ENCODE data around the gene EFCAB6.
"Not testable (repeated sequence)": the region's sequence is repeated elsewhere in the genome, so short reads cannot be mapped to it uniquely, and the experiment has no call there.

EFCAB6 gene

DNA sequence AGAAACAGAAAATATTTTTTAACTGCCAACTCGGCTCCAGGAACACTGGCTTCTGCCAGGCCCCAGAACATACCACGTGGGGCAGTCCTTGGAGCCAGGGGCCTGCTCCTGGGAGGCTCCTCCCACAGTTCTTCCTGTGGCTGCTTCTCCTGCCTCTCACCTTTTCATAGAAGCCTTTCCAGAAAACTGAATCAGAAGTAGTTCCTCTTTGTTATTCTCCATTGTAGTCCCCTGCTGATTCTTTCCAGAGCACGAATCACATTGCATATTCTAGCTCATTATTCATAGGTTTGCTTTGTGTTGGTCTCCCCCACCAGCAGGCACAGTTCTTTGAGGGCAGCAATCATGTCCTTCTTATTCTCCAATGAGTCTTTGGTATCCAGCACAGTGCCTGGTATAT, 106.0 kb downstream of the EFCAB6 start:
- no peak for DNase-seq

DNA sequence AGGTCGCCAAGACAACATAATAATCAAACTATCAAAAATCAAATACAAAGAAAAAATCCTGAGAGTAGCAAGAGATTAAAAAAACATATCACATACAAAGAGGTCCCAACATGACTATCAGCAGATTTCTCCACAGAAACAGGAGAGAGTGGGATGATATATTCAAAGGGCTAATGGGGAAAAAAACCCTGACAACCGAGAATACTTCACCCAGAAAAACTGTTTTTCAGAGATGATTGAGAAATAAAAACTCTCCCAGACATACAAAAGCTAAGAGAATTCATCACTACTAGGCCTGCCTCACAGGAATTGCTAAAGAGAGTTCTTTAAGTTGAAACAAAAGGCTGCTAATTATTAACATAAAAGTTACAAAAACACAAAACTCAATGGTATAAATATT, 108.1 kb downstream of the EFCAB6 start:
- DNase-seq = no peak

DNA sequence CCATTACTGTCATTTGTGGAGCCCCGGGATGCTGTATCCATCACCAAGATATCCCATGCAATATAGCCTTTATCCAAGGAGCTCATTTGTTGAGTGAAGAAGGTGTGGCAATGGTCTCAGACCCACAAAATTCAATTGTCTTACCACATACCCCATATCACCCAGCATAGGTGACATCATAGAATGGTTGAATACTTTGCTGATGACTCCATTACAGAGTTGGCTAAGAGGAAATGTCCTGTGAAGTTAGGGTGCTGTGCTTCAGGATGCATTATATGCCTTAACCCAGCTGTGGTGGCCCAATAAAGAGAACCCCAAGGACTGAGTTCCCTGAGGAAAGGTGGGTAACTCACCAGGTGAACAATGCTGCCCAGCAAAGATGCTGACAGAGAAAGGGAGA, 113.7 kb downstream of the EFCAB6 start:
- no peak for DNase-seq

DNA sequence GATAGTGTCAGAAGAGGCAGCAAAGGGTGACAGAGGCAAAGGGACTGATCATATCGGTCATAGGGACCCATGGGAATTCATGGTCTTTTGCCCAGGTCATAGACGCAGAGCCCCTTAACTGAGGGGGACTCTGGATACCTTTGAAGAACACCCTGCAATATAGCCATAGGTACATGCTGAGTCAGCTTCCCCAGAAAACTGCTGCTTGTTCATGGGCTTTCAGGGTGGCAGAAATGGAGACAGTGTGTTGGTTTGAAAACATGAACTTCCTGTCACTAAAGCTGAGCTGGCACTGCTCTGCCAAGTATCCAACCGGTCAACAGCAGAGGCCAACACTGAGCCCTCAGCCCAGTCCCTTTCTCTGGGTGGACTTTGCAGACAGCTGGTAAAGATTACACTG, 114.2 kb downstream of the EFCAB6 start:
- no peak for DNase-seq

DNA sequence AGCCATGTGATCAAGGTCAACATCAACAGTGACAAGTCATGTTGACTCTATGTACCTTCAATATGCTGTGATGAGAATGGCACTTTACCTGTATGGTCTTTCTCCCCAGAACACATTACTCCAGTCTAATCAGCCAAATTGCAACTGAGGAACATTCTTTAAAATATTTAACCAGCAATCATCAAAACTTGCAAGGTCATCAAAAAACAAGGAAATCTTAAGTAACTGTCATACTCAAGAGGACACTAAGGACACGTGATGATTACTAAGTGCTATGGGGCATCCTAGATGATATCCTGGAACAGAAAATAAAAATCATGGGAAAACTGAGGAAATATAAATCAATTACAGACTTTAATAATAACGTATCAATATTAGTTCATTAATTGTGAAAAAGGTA, 118.9 kb downstream of the EFCAB6 start:
- no peak for DNase-seq

DNA sequence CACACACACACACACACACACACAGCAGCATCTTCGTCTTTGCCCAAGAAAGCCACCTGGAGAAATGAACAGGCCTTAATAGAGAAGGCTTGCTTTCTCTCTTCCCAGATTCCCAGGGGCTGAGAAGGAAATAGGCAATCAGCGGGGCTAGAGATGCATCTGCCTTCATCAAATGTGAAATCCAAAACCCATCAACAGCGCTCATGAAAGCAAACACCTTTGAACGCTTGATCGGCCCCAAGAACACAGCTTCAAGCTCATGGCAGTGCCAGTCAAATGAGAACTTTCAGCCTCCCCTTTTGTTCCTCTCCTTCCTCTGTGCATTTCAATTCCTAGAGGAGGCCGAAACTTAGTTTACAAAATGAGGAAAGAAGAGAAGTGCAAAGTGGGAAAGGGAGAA, 122.7 kb downstream of the EFCAB6 start:
- no peak for DNase-seq

DNA sequence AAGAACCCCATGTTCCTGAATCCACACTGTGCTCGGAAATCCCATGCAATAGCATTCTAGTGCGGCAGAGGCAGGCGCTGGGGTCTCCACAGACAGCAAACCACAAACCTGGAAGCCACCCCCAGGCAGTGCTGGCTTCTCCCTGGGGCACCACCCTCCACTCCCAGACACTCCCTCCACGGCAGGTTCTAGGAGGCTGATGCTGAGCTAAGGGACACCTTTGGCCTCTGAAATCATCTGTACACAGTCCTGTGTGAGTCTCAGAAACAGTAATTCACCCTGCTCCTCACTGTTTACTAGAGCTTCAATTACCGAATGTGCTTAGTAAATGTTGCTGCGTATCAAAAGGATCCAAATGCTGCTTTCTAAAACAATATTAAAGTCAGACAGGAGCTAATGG, 129.3 kb downstream of the EFCAB6 start:
- DNase-seq = no peak

DNA sequence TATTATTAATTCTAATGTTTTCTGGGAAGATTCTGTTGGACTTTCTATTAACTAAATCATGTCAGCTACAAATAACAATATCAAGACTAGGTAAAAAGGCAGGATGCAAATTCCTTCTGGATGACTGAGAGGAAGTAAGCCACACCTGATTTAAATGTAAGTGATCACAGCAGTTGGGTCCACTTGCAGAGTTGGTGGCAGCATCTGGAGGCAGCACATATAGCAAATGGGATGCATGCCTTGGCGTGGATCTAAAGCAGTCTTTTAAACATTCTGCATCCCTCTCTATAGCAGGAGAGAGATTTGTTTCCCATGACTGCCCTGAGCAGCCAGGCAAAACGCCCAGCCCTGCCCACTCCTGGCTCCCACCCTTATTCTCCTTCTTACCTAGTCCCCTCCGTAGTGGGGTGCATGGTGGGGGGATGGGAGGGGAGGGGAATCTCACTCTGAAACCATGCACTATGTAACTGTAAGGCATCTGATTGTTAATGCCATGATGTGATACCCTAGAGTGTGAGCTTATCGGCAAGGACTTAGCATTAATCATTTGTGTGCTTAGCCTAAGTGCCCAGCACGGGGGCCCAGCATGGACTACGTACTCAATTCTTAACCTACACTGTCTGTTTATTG, 130.3 kb downstream of the EFCAB6 start:
- DNase-seq = no peak

DNA sequence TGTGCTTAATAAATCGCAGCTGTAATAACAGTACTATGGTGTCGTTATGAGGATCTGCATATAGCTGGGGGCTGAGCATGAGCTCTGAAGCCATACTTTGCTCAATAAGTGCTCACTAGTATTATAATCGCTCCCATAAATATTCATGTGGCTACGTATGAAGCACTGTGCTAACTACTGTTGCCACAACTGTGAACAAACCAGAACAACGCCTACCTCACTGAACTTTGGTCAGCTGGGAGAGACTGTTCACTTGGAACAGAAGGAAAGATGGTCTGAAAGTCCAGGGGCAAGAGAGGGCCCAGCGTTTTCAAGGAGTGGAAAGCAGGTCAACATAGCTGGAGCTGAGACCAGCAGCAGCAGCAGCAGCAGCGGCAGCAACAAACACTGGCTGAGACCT, 141.6 kb downstream of the EFCAB6 start:
- DNase-seq = no peak

DNA sequence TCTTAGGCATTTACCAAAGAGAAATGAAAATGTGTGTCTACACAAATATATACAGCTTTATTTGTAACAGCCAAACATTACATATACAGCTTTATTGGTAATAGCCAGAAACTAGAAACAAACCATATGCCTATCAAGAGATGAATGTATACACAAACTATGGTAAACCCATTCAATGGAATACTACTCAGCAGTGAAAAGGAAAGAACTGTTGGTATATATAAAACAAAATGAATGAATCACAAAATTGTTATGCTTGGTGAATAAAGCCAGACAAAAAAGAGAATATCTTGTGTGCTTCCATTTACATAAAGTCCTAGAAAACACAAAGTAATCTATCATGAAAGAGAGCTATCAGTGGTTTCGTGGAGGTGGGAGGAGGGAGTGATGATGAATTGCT, 142.9 kb downstream of the EFCAB6 start:
- DNase-seq = no peak

DNA sequence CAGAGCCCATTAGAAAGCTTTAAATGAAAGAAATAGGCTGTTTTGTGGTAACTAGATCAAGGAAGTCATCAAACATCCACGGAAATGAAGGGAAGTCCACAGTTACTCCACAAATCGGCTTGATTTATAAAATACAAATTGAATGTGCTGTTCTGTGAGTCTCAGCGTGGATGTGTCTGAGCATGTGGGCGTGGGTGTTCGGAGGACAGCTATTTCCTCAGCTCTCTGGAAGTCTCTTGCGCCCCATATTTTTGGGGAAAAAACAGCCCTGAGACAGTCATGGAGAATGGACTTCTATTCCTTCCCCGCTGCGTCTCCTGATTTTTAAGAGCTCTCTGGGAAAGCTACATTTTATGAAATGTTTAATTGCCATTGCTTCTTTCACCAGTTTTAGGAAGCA, 144.4 kb downstream of the EFCAB6 start:
- no peak for DNase-seq

DNA sequence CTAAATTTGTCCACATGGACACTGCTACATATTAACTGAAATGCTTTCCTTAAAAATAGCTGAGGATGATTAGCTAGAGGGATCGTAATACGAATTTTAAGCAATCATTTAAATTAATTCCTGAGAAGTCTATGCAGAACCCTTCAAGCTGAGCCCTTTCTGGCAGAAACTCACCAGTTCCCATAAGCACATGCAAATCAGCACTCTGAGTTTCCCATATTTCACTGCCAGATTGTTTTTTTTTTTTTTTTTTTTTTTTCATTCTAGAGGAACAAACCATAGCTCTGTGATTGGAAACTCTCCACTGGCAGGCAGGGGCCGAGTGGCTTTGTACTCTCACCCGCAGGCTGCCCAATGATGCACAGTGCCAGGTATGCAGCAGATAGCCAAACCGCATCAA, 145.6 kb downstream of the EFCAB6 start:
- no peak for DNase-seq

DNA sequence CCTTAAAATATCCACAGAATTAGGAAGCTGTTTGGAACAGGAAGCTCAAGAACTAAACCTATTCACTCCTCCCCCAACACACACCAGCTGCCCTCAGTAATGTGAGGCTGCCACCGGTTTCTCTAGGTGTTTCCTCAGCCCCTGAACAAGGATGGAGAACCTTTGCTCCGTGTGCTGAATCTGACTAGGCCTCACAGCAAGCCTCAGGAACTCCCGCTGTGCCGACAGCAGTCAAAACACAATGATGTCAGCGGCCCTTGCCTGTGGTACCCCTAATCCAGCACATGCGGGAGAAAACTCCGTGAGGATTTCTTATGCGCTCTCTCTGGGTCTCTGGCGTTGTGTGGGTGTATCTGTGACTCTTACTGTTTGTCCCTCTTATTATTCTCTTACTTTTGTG, 153.3 kb downstream of the EFCAB6 start:
- DNase-seq = peak; percentile 20

DNA sequence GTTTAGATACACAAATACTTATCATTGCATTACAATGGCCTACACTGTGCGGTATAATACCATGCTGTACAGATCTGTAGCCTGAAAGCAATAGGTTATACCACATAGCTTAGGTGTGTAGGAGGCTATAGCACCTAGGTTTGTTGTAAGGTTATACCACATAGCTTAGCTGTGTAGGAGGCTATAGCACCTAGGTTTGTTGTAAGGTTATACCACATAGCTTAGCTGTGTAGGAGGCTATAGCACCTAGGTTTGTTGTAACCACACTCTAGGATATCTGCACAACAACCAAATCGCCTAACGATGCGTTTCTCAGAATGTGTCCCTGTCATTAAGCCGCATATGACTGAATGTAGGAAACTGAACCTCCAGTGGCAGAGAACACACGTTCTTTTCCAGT, 155.5 kb downstream of the EFCAB6 start:
- DNase-seq = not testable (repeated sequence)

DNA sequence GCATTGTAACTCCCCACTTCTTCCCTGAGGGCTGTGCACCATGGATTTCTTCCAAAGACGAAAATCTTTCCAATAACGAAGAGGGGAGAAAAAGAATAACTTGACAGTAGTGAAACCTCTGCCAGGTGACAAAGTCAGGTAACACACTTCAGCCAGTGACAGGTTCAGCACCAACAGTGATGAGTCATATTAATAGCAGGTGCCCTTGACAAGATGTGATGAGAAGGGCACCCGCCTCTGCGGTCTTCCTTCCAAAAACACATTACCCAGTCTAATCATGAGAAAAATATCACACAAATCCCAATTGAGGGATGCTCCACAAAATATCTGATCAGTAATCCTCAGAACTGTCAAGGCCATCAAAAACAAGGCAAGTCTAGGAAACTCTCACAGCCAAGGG, 157.8 kb downstream of the EFCAB6 start:
- DNase-seq = no peak

DNA sequence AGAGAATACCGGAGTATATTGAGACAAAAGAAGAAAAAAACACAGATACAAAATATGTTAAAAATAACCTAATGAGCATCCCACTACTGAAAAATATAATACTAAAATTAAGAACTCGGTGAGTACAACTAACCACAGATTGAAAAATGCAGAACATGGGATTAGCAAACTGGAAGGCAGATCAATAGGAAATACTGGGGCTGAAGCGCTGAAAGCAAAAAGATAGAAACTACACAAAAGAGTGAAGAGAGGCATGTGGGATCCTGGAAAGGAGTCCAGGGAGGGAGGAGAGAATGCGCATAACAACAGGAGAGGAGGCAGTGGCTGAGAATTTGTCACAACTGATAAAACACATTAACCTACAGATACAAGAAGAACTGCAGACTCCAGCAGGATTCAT, 159.3 kb downstream of the EFCAB6 start:
- DNase-seq = no peak

DNA sequence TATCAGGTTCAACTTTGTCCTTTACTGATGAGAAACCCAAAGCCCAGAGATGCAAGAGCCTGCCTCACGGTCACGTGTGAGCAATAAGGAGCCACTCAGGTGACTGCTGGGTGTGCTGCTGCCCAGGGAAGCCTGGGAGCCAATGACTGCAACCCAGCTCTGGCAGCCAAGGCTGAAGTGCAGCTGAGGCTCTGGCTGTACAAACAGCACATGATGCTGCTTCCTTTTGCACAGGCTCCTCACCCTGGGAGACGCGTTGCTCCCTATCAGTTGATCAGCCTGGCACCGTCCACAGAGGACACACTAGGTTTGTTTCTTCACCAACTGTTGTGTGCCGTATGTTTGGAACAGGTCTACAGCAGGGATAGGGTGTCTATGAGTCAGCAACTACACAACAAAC, 168.7 kb downstream of the EFCAB6 start:
- peak; percentile 31 for DNase-seq

DNA sequence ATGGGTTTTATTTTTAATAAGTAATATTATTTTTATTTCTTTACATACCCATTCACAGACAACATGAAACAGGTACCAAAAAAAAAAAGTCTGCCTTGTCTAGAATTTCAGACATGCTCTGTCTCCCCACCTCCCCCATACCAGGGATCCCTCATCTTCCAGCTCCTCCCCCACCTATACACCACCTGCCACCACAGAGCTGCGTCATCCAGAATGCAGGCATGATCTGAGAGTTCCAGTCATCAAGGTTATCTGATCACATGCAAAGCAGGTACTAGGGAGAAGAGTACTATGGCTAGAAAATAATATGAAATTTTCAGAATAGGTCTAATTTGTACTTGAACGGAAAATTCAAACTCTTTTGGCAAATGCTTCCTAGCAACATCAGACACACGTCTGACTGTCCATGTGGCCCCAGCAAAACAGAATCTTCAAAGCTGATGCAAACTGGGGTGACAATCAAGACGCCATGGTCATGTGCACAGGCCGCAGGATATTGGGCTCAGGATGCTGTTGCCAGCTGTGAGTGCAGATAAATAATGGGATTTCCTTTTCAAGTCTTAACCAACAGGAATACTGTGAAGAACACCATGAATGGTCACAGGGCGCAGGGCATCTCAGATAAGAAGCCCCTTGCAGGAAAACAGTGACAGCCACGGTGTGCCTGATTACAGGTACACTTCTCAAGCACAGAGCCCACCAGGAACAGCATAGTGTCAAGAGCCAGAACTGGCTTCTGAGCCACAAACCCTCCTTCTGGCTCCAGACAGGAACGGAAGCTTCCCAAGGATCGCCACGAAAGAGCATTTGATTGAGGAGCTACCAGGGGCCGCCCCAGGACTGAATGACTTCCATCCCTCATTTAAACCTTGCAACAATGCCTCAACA, 169.5 kb downstream of the EFCAB6 start:
- peak; percentile 5 for DNase-seq

DNA sequence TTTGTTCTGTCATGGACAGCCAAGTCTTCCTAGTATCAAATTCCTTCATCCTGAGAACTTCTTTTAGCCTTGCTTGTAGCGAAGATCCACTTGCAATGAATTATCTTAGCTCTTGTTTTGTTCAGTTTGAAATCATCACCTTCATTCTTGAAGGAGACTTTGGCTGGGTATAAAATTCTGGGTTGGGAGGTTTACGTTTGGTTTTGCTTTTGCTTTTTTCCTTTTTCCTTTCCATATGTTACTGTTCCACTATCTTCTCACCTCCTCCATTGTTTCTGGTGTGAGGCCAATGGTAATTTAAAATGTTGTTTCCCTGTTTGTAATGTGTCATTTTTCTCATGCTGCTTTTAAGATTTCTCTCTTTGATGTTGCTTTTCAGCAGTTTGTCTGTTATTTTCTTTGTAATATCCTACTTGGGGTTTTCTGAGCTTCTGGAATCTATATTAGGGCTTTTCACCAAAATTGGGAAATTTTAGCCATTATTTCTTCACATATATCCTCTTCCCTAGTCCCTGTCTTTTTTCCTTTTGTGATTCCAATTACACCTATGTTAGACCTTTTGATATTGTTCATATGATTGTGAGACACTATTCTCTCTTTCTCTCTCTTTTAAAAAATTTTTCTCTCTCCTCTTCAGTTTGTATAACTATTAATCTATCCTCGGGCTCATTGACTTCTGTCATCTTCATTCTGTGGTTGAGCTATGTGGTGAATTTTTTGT, 172.7 kb downstream of the EFCAB6 start:
- no peak for DNase-seq

DNA sequence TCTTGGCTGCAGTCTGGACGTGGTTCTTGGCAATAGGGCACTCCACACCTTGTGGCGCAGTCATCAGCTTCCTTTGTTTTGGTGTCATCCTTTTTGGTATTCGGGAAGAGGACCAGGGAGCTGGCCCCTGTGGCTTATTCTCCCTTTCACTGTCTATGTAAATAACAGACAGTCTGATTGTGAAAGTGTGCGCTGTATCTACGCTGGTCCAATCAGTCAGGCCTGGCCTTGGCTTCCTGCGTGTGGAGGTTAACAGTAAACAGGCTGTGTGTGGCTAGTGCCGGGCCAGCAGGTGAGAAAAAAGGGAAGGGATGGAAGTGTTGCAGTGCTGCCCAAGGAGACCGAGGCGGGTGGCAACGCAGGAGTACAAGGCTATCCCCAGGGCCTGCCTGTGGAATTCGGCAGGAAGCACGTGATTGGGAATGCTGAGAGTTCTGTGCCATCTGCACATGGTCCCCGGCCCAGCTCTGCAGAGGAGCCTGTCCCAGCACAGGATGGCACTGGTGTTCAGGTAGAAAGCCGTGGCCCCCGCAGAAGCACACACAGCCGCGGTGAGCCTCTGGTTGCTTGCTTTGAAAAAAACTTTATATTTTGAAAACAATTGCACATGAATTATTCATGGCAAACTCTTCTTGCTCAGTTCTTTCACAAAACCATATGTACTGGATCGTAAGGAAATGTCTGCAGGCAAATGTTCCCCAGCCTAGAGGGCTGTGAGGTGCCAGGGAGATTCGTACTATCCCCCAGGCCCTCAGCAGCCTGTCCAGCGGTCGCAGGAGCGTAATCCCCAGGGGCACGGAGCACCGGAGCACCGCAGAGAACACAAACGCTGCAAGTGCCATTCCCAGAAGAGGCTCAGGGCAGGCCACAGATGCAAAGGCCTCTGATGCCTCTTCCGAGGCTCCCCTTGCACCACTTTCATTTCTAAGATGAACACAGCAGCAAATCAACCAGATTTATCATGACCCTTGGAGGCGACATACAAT, 174.5 kb downstream of the EFCAB6 start:
- DNase-seq = no peak

DNA sequence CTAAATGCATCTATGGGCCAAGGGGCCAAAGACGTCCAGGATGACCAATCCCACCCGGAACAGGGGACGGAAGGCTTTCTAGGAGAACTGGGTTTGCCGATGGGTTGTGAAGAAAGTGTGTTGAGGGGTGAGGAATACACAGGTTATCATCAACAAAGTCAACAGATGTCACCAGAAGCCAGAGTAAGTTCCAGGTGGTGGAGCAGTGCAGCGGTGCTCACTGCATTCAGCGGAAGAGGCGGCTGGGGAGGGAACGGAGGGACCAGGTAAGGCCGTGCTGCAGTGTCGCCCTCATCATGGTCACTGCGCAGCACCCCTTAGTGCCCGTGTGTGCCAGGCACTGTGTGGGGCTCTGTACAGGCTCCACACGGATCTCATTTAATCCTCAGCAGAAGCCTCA, 176.0 kb downstream of the EFCAB6 start:
- no peak for DNase-seq

DNA sequence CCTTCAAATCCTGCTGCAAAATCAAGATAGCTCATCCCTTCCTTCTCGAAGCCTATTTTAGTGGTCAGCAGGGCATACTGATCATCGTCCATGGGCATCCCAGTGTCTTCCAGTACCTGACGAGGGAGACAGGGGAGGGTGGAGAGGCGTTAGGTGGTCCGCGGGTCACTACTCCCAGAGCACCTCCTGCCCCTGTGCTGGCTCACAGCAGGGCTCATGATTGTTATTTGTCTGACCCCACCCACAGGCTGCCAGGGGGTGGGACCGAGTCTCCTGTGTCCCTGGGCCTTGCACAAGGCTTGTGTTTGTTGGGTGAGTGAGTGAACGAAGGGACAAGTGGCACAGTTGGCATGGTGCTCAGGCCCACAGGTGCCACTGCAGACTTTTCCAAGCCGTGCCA, 177.0 kb downstream of the EFCAB6 start:
- DNase-seq = no peak

DNA sequence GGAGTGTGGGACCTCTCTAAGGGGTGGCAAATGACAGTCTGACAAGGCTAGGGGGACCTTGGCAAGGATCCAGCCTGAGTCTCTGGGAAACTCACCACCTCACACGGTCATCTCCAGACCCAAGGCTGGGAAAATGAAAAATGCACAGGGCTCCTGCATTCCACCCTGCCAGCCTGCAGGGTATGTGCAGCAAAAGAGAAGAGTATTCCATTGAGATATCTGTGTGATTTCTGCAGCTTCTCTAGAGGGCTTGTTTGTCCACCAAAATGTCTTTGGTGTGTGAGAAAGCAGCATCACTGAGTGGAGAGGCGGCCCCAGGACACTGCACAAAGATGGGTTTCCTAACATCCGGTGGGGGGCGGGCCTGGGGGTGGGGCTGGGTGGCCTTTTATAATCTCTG, 177.8 kb downstream of the EFCAB6 start:
- no peak for DNase-seq

Measured in NCI-H2107 (cell line).